GM21576 (cell line): ENCODE measurements around the gene C1orf226.

Experiments used
- ATAC-seq: cut with Tn5 transposase; IDR thresholded peaks from one replicate; pipeline ENCODE4 v1.9.1; 2021; ENCODE audit warnings: mild to moderate bottlenecking, moderate library complexity; ENCODE audit not compliant: unreplicated experiment

The C1orf226 gene

GRCh38 chr1:162365284-162366020 lies 16.1 kb upstream of the C1orf226 start:
- ATAC-seq = no peak

GRCh38 chr1:162366149-162366548 lies 15.4 kb upstream of the C1orf226 start:
- no peak for ATAC-seq

- ATAC-seq = no peak
Measured at GRCh38 chr1:162366671-162367070, 14.9 kb upstream of the C1orf226 start.

- no peak for ATAC-seq
Measured at GRCh38 chr1:162367073-162367472, 14.5 kb upstream of the C1orf226 start.

- no peak for ATAC-seq
Measured at GRCh38 chr1:162367772-162368171, 13.8 kb upstream of the C1orf226 start.

- no peak for ATAC-seq
Measured at GRCh38 chr1:162368451-162368850, 13.1 kb upstream of the C1orf226 start.

- no peak for ATAC-seq
Measured at GRCh38 chr1:162369571-162369970, 12.0 kb upstream of the C1orf226 start.

- ATAC-seq = no peak
Measured at GRCh38 chr1:162370161-162370560, 11.4 kb upstream of the C1orf226 start.

GRCh38 chr1:162370721-162371120 lies 10.8 kb upstream of the C1orf226 start:
- ATAC-seq = no peak

- ATAC-seq = no peak
Measured at GRCh38 chr1:162371611-162372010, 9.9 kb upstream of the C1orf226 start.

GRCh38 chr1:162372159-162373071 lies 9.1 kb upstream of the C1orf226 start:
- ATAC-seq = no peak

- ATAC-seq = no peak
Measured at GRCh38 chr1:162373072-162373427, 8.5 kb upstream of the C1orf226 start.

- ATAC-seq = no peak
Measured at GRCh38 chr1:162373541-162374260, 7.8 kb upstream of the C1orf226 start.

- no peak for ATAC-seq
Measured at GRCh38 chr1:162374406-162374805, 7.1 kb upstream of the C1orf226 start.

- ATAC-seq = no peak
Measured at GRCh38 chr1:162375463-162375862, 6.1 kb upstream of the C1orf226 start.

GRCh38 chr1:162376691-162377090 lies 4.8 kb upstream of the C1orf226 start, which contains the start of gene SPATA46:
Gene SPATA46 (minus strand): TSS chr1:162376854. CDS start chr1:162376790, 64 bp downstream.
- no peak for ATAC-seq

- no peak for ATAC-seq
Measured at GRCh38 chr1:162380061-162380846, 1.3 kb upstream of the C1orf226 start.

GRCh38 chr1:162381941-162382750 lies 618 bp downstream of the C1orf226 start:
- no peak for ATAC-seq

GRCh38 chr1:162383091-162383490 lies 1.6 kb downstream of the C1orf226 start:
- no peak for ATAC-seq

GRCh38 chr1:162383516-162383915 lies 2.0 kb downstream of the C1orf226 start:
- ATAC-seq = no peak
